Measurements from ENCODE around the gene NRG3.

DNA sequence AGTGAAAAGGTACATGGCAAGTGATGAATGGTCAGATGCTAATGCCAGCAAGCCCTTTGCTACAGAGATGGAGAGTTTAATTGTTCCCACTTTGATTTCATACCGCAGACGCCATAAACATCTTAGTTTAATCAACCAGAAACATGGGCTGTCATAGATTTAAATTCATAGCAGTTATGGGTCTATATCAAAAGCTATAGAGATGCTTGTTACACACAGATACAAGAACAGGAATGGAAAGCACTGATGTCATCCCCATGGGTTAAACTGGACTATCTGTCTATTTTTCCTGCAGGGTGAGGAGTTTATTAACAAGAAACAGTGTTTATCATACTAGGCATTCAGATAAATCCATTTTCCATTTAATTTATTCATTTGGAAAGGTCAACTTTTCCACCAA, 409.2 kb downstream of the NRG3 start:
- TF ChIP-seq POLR2A (IDR thresholded peaks at IDR 0.05): no peak
- TF ChIP-seq, protein P1, sequence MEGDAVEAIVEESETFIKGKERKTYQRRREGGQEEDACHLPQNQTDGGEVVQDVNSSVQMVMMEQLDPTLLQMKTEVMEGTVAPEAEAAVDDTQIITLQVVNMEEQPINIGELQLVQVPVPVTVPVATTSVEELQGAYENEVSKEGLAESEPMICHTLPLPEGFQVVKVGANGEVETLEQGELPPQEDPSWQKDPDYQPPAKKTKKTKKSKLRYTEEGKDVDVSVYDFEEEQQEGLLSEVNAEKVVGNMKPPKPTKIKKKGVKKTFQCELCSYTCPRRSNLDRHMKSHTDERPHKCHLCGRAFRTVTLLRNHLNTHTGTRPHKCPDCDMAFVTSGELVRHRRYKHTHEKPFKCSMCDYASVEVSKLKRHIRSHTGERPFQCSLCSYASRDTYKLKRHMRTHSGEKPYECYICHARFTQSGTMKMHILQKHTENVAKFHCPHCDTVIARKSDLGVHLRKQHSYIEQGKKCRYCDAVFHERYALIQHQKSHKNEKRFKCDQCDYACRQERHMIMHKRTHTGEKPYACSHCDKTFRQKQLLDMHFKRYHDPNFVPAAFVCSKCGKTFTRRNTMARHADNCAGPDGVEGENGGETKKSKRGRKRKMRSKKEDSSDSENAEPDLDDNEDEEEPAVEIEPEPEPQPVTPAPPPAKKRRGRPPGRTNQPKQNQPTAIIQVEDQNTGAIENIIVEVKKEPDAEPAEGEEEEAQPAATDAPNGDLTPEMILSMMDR (IDR thresholded peaks at IDR 0.05): no peak

Measured in tibial nerve (tissue), 3 donors.